HG02588 (cell line): ENCODE results near the gene WDR27.

ENCODE experiments used
- ATAC-seq: cut with Tn5 transposase; IDR thresholded peaks from one replicate; pipeline ENCODE4 v1.9.1; 2021; ENCODE audit warnings: mild to moderate bottlenecking, moderate library complexity; ENCODE audit not compliant: unreplicated experiment

Gene WDR27

GRCh38 chr6:169416249-169416648 is 285.6 kb downstream of the WDR27 start:
- no peak for ATAC-seq

DNA sequence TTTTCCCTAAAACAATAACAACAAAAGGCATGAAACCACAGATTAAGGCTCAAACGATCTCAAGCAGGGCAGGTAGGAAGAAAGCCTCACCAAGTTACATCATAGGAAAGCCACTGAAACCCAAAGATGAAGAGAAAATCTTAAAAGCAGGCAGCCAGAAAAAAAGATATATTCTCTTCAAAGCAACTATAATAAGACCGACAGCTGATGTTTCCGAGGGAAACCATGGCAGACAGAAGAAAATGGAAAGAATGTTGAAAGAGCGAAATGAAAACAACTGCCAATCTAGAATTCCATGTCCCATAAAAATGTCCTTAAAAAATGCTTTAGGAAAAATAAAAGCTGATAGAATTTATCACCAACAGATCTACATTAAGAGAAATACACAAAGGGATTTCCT is 286.6 kb downstream of the WDR27 start:
- ATAC-seq = no peak

GRCh38 chr6:169411722-169412121 is 290.1 kb downstream of the WDR27 start:
- no peak for ATAC-seq

DNA sequence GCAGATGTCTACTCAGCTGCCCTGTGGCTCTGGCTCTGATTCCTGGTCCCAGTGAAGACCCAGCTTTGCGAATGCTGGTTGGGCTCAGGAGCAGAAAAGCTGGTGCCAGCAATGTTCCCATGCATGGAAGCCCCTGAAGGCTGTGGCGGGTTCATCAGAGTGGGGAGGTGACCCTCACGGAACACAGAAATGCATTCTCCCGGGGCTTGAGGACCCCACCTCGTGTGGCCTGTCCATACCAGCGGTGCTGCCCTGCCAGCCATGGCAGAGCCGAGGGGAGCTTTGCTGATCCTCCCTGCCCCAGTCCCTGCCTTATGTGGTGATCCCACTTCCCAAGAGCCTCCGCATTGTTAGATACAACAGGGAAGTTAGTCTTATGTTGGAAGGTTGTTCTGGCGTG is 290.5 kb downstream of the WDR27 start:
- ATAC-seq = no peak

- ATAC-seq = no peak
These were observed 292.0 kb downstream of the WDR27 start for GRCh38 chr6:169409742-169410312.

DNA sequence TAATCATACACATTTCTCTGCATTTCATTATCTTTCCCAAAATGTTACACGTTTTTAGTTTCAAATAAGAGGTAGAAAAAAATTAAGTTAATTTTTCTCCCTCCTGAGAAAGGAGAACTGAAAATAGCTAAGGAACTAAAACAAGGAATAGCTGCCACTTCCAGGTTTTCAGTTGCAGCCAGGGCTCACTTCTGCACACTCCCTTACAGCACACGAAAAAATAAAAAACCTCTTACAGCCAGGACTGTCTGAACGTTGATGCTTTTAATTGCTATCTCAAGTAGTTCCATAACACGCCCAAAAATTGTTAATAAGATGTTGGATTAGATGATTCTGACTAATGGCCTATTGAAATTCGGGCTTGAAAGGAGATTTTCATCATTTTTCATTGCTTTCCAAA is 294.5 kb downstream of the WDR27 start:
- ATAC-seq = no peak
